Nephron (organoid): Measurements from ENCODE around the gene SCG5.

Source experiments
- H3K27ac Mint-ChIP-seq, 3 experiments: 2 replicates each; pipeline ENCODE4 v1.8.0; 2020; ENCODE audit warnings: mixed read lengths in 3 of 3, mild to moderate bottlenecking in 2 of 3, moderate library complexity in 1 of 3
- H3K27me3 Mint-ChIP-seq: 2 replicates; pipeline ENCODE4 v1.8.0; 2021; ENCODE audit warnings: low read depth, mild to moderate bottlenecking, moderate library complexity, mixed read lengths
- H3K36me3 Mint-ChIP-seq: 2 replicates; pipeline ENCODE4 v1.8.0; 2020; ENCODE audit warnings: low read depth, mixed read lengths
- H3K4me1 Mint-ChIP-seq: 2 replicates; pipeline ENCODE4 v1.8.0; 2020; ENCODE audit warnings: mixed read lengths
- H3K4me3 Mint-ChIP-seq, 3 experiments: 2 replicates each; pipeline ENCODE4 v1.8.0; 2020; ENCODE audit warnings: mild to moderate bottlenecking in 3 of 3, mixed read lengths in 3 of 3, moderate library complexity in 2 of 3
- H3K9me3 Mint-ChIP-seq: 2 replicates; pipeline ENCODE4 v1.8.0; 2020; ENCODE audit warnings: mixed read lengths
- TF ChIP-seq, protein P1 (sequence below), 3 experiments: fragments of 200-600 bp; sonication (generic); IDR thresholded peaks; one replicate each; pipeline ENCODE4 v1.5.0; 2021; ENCODE audit warnings: antibody characterized with exemption in 3 of 3; ENCODE audit not compliant: unreplicated experiment in 3 of 3

Gene SCG5

DNA sequence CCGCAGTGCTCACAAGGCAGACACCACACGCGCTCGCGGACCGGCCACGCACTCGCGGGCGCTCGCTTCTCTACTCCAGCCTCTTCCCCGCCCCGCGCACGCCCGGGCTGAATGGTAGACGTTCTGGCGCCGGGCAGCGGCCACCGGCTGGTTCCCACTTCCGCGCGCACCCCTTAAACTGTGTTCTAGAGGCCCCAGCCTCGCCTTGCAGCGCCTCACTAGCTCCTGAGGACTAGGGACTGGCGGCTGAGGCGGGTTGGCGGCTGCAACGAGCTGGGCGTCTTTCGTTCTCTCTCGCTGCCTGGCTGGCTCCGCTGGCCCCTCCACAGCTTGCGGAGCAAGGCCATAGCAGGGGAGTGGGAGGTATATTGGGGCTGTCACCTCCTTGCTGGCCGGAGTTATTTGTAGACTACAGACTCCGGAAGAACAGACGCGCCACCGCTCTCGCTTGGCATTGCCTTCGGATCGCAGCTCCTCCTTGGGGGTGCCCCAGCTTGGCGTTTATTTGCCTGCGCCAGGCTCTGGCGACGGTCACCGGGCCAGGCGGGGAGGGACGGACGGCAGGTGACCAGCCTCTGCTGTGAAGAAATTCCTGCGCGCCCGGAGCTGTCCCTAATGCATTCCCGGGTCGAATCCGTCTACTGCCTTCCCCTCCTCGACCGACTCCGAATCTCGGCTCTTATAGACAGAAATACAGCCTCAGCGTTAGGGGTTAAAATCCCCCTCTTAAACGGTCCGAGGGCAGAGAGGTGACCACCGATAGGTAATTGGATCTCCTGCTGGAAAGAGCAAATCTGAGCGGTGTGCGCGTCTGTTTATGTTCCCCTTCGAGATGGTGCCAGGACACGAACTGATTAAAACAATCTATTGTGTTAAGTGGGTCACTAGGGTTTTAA is 77.6 kb downstream of the SCG5 start:
- no peaks in the 10 kb centered on the region for H3K9me3 Mint-ChIP-seq
- no peak overlapping the region for H3K27ac Mint-ChIP-seq
- H3K36me3 Mint-ChIP-seq = peaks cover 9% of the 10 kb centered on the region
- peaks cover 13% of the 10 kb centered on the region for H3K4me1 Mint-ChIP-seq
- peaks cover 91% of the 10 kb centered on the region for H3K27me3 Mint-ChIP-seq
- TF ChIP-seq, protein P1, sequence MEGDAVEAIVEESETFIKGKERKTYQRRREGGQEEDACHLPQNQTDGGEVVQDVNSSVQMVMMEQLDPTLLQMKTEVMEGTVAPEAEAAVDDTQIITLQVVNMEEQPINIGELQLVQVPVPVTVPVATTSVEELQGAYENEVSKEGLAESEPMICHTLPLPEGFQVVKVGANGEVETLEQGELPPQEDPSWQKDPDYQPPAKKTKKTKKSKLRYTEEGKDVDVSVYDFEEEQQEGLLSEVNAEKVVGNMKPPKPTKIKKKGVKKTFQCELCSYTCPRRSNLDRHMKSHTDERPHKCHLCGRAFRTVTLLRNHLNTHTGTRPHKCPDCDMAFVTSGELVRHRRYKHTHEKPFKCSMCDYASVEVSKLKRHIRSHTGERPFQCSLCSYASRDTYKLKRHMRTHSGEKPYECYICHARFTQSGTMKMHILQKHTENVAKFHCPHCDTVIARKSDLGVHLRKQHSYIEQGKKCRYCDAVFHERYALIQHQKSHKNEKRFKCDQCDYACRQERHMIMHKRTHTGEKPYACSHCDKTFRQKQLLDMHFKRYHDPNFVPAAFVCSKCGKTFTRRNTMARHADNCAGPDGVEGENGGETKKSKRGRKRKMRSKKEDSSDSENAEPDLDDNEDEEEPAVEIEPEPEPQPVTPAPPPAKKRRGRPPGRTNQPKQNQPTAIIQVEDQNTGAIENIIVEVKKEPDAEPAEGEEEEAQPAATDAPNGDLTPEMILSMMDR (IDR thresholded peaks at IDR 0.05; ENCODE audit: unreplicated experiment in 3 of 3) = no peak
- peak overlapping the region; percentile 69 to 82 (median 77) for H3K4me3 Mint-ChIP-seq

DNA sequence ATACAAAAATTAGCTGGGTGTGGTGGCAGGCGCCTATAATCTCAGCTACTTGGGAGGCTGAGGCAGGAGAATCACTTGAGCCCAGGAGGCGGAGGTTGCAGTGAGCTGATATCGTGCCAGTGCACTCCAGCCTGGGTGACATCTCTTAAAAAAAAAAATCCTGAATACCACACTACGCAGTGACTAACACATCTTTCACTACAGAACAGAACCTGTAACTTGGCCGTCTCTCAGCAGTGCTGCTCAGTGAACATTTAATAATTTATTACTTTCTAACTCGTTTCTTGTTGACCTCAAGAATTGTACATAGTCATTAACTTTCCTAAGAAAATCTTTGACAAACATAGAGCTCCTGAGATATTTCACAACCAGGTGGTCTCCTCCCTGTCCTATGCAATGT is 80.1 kb downstream of the SCG5 start:
- no peak overlapping the region for H3K4me3 Mint-ChIP-seq
- peaks cover 13% of the 10 kb centered on the region for H3K4me1 Mint-ChIP-seq
- peaks cover 26% of the 10 kb centered on the region for H3K36me3 Mint-ChIP-seq
- H3K27ac Mint-ChIP-seq = no peak overlapping the region
- TF ChIP-seq, protein P1 (IDR thresholded peaks at IDR 0.05; ENCODE audit: unreplicated experiment in 3 of 3) = no peak
- H3K27me3 Mint-ChIP-seq = peaks cover 69% of the 10 kb centered on the region
- peaks cover 8% of the 10 kb centered on the region for H3K9me3 Mint-ChIP-seq

DNA sequence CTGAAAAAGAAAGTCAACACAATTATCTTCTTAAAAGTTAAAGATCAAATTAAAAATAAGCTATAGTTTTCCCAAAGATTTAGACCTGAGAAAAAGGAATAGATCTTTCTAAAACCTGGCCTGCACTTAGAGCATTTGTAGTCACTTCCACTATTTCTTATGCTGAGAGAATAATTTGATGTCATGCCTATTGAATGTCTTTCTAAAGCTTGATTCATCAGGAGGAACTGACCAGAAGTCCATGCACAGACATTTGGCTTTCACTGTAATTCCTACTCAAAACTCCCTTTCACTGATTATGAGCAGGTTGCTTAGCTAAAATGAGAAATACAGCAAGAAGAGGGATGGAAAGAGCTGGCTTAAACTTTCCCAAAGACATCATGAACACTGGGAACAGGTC is 80.6 kb downstream of the SCG5 start:
- Mint-ChIP-seq H3K4me3 (no peak overlapping the region), H3K27ac (no peak overlapping the region), H3K4me1 (peaks cover 9% of the 10 kb centered on the region), H3K27me3 (peaks cover 63% of the 10 kb centered on the region), H3K9me3 (peaks cover 11% of the 10 kb centered on the region), H3K36me3 (peaks cover 29% of the 10 kb centered on the region)
- TF ChIP-seq, protein P1 (IDR thresholded peaks at IDR 0.05; ENCODE audit: unreplicated experiment in 3 of 3) = no peak

DNA sequence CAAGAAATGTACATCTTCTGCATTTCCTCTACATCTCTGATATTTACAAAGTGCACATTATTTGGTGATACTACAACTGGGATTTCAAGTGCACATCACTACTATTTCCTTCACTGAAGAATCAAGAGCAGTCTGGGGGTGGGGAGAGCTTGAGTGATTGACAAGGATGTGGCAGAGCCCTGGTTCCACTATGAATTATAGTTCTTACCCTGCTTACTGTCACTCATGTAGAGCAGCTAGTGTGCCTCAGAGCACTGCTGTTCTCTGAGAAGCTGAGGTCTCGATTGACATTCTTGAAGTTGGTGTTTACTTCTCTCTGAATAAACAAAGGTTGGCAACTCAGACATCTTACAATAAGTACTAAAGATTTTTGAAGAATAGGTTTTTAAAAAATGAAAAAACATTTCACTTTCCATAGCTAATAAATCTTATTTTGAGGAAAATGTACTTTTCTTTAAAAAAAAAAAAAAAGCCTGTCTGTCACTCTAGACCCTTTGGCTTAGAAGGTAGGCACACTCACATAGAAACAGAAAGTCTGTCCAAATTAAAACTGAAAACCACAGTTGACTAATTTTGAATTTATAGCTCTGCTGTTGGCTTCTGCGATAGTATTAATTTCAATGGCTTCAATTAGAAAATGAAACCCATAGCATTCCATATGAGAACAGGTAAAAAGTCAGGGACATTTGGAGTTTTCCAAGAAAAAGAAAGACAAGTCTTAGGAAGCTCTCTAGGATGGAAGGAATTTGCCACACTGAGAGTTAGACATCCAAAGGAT is 81.8 kb downstream of the SCG5 start:
- Mint-ChIP-seq H3K9me3 (peaks cover 11% of the 10 kb centered on the region), H3K27ac (no peak overlapping the region), H3K4me3 (no peak overlapping the region), H3K36me3 (peaks cover 29% of the 10 kb centered on the region), H3K4me1 (peaks cover 9% of the 10 kb centered on the region), H3K27me3 (peaks cover 56% of the 10 kb centered on the region)
- TF ChIP-seq, protein P1 (IDR thresholded peaks at IDR 0.05; ENCODE audit: unreplicated experiment in 3 of 3) = no peak

DNA sequence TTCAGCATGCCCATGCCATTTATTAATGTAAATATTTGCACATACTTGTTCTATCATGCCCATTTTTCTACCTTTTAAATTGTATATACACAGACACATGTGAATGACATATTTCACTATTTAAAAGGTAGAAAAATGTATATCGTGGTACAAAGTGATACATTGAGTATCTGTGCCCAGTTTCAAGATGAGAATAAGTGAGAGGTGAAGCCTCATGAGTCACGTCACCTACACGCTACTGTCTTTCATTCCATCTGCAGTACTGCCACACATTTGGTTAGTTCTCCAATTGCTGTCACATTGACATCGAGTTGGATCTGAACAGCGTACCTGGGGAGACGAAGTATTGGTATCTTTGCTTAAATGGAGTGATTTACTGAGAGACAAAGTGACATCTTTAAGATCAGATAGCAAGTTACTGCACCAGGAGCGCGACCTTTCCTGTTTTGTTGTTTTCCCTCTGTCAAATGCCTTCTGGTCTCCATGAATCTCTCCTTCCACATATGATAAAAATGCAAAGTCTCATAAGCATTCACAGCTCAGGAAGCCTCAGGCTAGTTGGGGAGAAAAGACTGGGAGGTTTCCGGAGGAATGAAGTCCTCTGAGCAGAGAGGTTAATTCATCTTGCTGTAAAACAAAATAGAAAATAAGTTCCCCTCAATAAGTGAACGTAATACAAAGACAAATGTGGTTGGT is 88.3 kb downstream of the SCG5 start:
- peaks cover 4% of the 10 kb centered on the region for H3K4me1 Mint-ChIP-seq
- TF ChIP-seq, protein P1 (IDR thresholded peaks at IDR 0.05; ENCODE audit: unreplicated experiment in 3 of 3) = no peak
- no peak overlapping the region for H3K27ac Mint-ChIP-seq
- H3K27me3 Mint-ChIP-seq = peaks cover 24% of the 10 kb centered on the region
- H3K4me3 Mint-ChIP-seq = no peak overlapping the region
- H3K36me3 Mint-ChIP-seq = peaks cover 23% of the 10 kb centered on the region
- H3K9me3 Mint-ChIP-seq = peaks cover 23% of the 10 kb centered on the region
